K562 (cell line): ENCODE results near the gene OR2T29.

Experiments
- ARHGAP35 ChIP-seq: fragments of 450-650 bp; IDR thresholded peaks from 2 replicates; pipeline ENCODE4 v1.6.1; 2018; ENCODE audit not compliant: partially characterized antibody
- ARID3A ChIP-seq: IDR thresholded peaks from 2 replicates; pipeline ENCODE4 v1.6.1; 2012; ENCODE audit warnings: low read depth, low read length, improper control_type of control experiment, borderline replicate concordance
- CTCF ChIP-seq, 3 experiments: IDR thresholded peaks in 2 of 3; conservative IDR thresholded peaks in 1 of 3; 2 replicates each; pipeline ENCODE4 v1.5.1; 2011 to 2012; ENCODE audit warnings: low read length in 3 of 3, mild to moderate bottlenecking in 3 of 3, control low read depth in 2 of 3, improper control_type of control experiment in 1 of 3, inconsistent platforms in 1 of 3, low read depth in 1 of 3, mixed read lengths in 1 of 3, moderate library complexity in 1 of 3; ENCODE audit not compliant: insufficient read depth in 2 of 3
- EHMT2 ChIP-seq: fragments of 450-650 bp; IDR thresholded peaks from 2 replicates; pipeline ENCODE4 v1.6.1; 2018; ENCODE audit warnings: antibody characterized with exemption
- L3MBTL2 ChIP-seq: fragments of 450-650 bp; IDR thresholded peaks from 2 replicates; pipeline ENCODE4 v1.6.1; 2016; ENCODE audit warnings: mild to moderate bottlenecking, moderate library complexity
- POLR3G ChIP-seq: IDR thresholded peaks from 2 replicates; pipeline ENCODE4 v1.6.1; 2011; ENCODE audit not compliant: insufficient read length, insufficient replicate concordance; ENCODE audit errors: extremely low read depth
- RAD21 ChIP-seq, 2 experiments: fragments of 250-450 bp in 1 of 2; fragments of 450-650 bp in 1 of 2; sonication (Bioruptor Pico) in 1 of 2; formaldehyde crosslinking in 1 of 2; IDR thresholded peaks in 1 of 2; conservative IDR thresholded peaks in 1 of 2; 2 replicates each; pipeline versions ENCODE4 v1.4.0 to v1.8.0; 2020 to 2022; ENCODE audit warnings: mild to moderate bottlenecking in 2 of 2, moderate library complexity in 1 of 2
- SIRT6 ChIP-seq: IDR thresholded peaks from one replicate; pipeline ENCODE4 v1.6.1; 2012; ENCODE audit warnings: low read depth, mild to moderate bottlenecking, control low read depth, inconsistent platforms, low read length, moderate library complexity
- SMC3 ChIP-seq: conservative IDR thresholded peaks from 2 replicates; pipeline ENCODE4 v1.6.1; 2011; ENCODE audit warnings: low read depth, low read length, improper control_type of control experiment; ENCODE audit not compliant: insufficient read depth
- SPI1 ChIP-seq: IDR thresholded peaks from 2 replicates; pipeline ENCODE4 v1.6.1; 2011; ENCODE audit warnings: low read depth, low read length, control low read depth, borderline replicate concordance
- USF2 ChIP-seq: sonication (generic); formaldehyde crosslinking; IDR thresholded peaks from 2 replicates; pipeline ENCODE4 v1.5.0; 2020; ENCODE audit warnings: missing genetic modification reagents
- ZBTB11 ChIP-seq, 3 experiments: fragments of 200-800 bp in 1 of 3; fragments of 250-450 bp in 1 of 3; fragments of 450-650 bp in 1 of 3; sonication (Bioruptor Pico) in 1 of 3; sonication (Bioruptor generic) in 1 of 3; formaldehyde crosslinking in 1 of 3; IDR thresholded peaks; 2 replicates each; pipeline versions ENCODE4 v1.6.1 to v1.8.0; 2016 to 2022; ENCODE audit warnings: mild to moderate bottlenecking in 2 of 3, missing genetic modification characterization in 2 of 3, missing compliant biosample characterization in 1 of 3, moderate library complexity in 1 of 3
- ZZZ3 ChIP-seq: fragments of 450-650 bp; IDR thresholded peaks from 2 replicates; pipeline ENCODE4 v1.6.1; 2016; ENCODE audit warnings: antibody characterized with exemption, mild to moderate bottlenecking, moderate library complexity

- TF ChIP-seq ARHGAP35 (no peak), EHMT2 (no peak), L3MBTL2 (no peak), ZZZ3 (no peak), ARID3A (no peak), USF2 (CRISPR knock-in tag) (no peak), SPI1 (no peak), POLR3G (no peak), SMC3 (no peak), SIRT6 (no peak), CTCF (IDR thresholded peaks at IDR 0.05 in 2 of 3, conservative IDR thresholded peaks at IDR 0.05 in 1 of 3; ENCODE audit: insufficient read depth in 2 of 3, low read depth in 1 of 3, low read length in 3 of 3) (no peak), RAD21 (CRISPR knock-in tag; conservative IDR thresholded peaks at IDR 0.05 in 1 of 2, IDR thresholded peaks at IDR 0.05 in 1 of 2) (no peak), ZBTB11 (CRISPR knock-in tag; IDR thresholded peaks at IDR 0.05) (no peak)
Measured at GRCh38 chr1:248593226-248593625, 30.7 kb upstream of the OR2T29 start.
